ENCODE measurements around the gene ZNF628.
"Not testable (repeated sequence)": the region's sequence is repeated elsewhere in the genome, so short reads cannot be mapped to it uniquely, and the experiment has no call there.

Gene ZNF628

GRCh38 chr19:55476100-55476775 is at the start of gene ZNF628:
TSS of gene ZNF628 (plus strand) at chr19:55476617. CDS start at chr19:55479911, 3,294 bp downstream.
- peak; percentile 89 for DNase-seq

- DNase-seq: no peak
These were observed 45.2 kb upstream of the ZNF628 start for GRCh38 chr19:55431183-55431582.

- DNase-seq: no peak
These were observed 44.0 kb upstream of the ZNF628 start for GRCh38 chr19:55432241-55432959.

GRCh38 chr19:55433292-55433691 is 43.1 kb upstream of the ZNF628 start:
- DNase-seq: no peak

DNA sequence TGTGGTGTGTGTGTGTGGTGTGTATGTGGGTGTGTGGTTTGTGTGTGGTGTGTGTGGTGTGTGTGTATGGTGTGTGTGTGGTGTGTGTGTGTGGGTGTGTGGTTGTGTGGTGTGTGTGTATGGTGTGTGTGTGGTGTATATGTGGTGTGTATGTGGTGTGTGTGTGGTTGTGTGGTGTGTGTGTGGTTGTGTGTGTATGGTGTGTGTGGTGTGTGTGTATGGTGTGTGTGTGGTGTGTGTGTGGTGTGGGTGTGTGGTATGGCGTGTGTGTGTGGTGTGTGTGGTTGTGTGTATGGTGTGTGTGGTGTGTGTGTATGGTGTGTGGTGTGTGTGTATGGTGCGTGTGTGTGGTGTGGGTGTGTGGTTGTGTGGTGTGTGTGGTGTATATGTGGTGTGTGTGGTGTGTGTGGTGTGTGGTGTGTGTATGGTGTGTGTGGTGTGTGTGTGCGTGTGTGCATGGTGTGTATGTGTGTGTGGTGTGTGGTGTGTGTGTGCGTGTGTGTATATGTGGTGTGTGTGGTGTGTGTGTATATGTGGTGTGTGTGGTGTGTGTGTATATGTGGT is 42.0 kb upstream of the ZNF628 start:
- no peak for DNase-seq

DNA sequence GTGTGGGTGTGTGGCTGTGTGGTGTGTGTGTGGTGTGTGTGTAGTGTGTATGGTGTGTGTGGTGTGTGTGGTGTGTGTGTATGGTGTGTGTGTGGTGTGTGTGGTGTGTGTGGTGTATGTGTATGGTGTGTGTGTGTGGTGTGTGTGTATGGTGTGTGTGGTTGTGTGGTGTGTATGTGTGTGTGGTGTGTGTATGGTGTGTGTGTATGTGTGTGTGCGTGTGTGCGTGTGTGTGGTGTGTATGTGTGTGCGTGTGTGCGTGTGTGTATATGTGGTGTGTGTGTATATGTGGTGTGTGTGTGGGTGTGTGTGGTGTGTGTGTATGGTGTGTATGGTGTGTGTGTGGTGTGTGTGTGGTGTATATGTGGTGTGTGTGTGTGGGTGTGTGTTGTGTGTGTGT is 41.4 kb upstream of the ZNF628 start:
- DNase-seq: no peak

- no peak for DNase-seq
These were observed 39.6 kb upstream of the ZNF628 start for GRCh38 chr19:55436847-55437246.

GRCh38 chr19:55437410-55437809 is 39.0 kb upstream of the ZNF628 start:
- DNase-seq: peak; percentile 47

- no peak for DNase-seq
These were observed 37.4 kb upstream of the ZNF628 start for GRCh38 chr19:55439052-55439451.

DNA sequence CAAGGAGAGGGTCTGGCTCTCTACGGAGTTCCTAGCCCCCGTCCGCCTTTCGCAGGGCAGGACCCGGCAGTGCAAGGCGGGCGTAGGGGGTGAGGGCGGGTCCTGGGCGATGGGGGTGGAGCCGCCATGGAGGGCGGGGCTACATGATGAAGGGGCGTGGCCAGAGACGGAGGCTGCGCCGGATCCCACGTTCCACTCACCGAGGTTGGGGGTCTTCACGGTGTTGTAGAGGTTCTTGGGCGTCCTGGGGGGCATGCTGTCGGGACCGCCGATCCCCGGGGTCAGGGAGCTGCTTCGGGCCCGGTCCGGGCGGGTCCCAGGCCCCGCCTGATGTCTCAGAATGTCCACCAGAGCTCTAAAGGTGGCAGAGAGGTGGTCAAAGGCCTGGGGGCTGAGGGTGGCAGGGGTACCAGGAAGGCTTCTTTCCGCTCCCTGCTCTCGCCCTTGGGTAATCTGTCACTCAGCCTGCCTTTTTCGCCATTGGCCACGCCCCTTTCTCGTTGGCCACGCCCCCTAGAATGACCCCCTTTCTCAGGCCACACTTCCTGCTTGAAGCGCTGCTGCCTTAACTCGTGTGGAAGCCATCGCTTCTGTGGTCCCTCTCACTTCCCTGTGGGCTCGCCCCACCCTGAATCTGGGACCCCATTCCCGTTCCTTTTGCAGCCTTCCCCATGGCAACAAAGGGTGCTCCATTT is 35.9 kb upstream of the ZNF628 start:
- DNase-seq: no peak

GRCh38 chr19:55441319-55441691 is 35.1 kb upstream of the ZNF628 start:
- no peak for DNase-seq

DNA sequence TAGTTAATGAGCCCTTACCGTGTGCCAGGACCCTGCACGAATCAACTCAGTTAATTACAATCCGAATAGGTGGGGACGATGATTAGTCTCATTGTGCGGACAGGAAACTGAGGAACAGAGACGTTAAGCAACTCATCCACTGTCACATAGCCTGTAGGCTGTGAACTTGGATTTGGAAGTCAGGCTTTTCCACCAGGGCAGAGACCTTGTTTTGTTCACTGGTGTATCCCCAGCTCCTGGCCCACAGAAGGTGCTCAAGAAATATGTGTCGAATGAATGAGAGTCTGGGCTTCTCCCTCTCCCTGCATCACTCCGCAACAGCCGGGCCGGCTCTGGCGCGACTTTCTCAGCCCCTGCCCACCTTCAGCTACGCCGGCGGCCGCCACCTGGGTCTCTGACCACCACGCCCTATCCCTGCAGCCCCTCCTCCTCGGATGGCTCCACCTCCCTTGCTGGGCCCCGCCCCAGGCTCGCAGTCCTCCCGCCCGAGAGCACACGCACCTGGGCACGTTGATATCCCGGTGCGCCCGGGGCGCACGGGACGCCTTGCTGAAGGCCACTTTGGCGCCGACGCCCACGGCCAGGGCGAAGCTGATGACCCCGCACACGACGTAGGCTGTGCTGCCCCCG is 34.6 kb upstream of the ZNF628 start:
- DNase-seq: no peak

DNA sequence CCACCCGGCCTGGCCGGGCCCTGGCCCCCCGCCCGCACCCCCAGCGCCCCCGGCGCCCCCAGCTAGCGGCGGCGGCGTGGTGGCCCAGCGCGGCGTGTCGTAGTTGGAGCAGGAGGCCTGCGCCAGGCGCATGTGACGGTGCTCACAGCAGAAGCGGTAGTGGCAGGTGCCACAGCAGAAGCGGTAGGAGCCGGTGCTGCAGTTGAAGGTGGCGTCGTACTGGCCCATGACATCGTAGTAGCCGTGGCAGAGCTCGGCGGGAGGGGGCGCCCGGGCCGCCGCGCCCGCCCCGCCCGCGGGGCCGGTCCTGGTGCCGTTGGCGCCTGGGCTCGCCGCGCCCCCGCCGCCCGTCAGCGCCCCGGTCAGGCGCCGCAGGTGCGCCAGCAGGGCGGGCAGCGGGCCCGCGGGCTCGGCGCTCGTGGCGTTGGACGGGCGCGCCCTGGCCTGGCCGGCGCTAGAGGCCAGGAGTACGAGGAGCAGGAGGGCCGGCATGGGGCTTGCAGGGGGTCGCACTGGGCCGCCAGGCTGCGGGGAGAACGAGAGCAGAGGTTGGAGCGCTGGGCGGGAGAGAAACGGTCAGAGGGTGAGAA is 34.0 kb upstream of the ZNF628 start:
- DNase-seq: no peak

GRCh38 chr19:55443045-55443823 is 33.2 kb upstream of the ZNF628 start, which contains the start of gene SHISA7:
TSS of gene SHISA7 (minus strand) at chr19:55443300. CDS start at chr19:55442863, 437 bp downstream.
- DNase-seq: no peak

DNA sequence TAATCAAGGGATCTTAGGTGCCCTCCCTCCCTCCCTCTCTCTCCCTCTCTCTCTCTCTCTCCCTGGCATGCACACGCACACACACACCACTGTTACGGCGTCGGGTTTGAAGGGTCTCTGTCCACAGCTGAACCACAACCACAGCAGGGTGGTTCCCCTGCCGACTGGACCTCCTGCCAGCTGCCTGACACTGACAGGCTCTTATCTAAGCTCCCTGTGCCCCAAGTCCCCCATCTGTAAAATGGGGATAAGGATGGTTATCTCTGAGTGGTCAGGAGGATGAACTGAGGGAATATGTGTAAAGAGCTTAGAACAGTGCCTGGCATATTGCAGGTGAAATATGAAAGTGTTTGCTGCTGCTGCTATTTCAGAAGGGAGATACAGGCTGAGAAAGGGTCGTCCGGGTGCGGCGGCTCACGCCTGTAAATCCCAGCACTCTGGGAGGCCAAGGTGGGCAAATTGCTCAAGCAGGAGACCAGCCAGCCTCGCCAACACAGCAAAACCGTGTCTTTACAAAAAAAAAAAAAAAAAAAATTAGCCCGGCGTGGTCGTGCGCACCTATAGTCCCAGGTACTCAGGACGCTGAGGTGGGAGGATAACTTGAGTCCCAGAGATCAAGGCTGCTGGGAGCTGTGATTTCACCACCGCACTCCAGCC is 32.5 kb upstream of the ZNF628 start:
- DNase-seq: no peak

GRCh38 chr19:55444646-55445045 is 31.8 kb upstream of the ZNF628 start:
- DNase-seq: no peak

DNA sequence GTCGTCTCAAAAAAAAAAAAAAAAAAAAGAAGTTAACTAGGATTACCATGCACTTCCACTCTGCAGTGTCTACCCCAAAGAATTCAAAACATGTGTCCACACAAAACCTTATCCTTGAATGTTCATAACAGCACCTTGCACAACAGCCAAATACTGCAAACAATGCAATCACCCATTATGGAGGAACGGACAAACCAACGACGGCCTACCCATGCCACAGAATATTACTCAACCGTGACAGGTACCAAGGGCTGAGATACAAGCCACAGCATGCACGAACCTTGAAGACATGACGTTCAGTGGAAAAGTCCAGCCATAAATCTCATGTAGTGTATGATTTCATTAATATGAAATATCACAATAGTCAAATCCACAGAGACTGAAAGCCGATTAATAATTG is 30.4 kb upstream of the ZNF628 start:
- DNase-seq: no peak

DNA sequence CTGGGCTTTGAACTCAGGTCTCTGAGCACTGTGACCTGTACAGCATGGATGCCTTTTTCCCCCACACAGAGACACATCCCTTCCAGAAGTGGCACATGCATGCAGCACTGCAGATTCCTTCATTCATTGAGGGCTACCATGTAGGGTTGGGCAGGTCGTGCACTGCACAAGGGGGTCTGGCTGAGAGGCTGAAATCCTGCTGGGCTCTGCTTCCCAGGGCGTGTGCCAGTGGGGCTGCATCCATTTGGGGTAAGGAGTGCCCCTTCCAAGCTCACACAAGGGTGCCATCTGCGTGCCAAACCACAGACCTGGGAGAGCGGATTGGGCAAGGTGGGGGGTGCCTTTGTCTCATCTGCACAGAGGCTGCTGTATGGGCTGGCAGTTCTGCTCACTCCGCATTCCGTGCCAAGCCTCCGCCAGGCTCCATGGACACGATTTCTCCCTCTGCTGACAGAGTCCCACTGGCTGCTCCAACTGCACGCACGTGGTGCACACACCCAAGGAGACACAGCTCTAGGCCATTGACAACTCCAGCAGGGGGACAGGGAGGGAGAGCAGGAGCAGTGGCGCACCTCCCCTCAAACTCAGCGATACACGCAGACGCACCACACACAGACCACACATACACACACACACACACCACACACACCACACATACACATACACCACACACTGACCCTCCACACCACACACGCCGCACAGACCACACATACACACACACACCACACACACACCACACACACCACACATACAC is 28.8 kb upstream of the ZNF628 start:
- DNase-seq: no peak

DNA sequence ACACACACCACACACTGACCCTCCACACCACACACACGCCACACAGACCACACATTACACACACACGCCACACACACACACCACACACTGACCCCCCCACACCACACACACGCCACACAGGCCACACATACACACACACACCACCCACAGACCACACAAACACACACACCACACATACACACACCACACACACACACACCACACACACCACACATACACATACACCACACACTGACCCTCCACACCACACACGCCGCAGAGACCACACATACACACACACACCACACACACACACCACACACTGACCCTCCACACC is 28.3 kb upstream of the ZNF628 start:
- DNase-seq: not testable (repeated sequence)

- no peak for DNase-seq
These were observed 26.9 kb upstream of the ZNF628 start for GRCh38 chr19:55449469-55449868.

All from kidney glomerular epithelial cell (primary cell).